ENCODE measurements around the gene NT5M. TPM values are rescaled to one million over a fixed set of nuclear protein-coding genes. Genes with fewer than 3 reads are reported as not detected.

The NT5M gene
- polyA plus RNA-seq, 3 donors, result 0.23 to 0.57 (median 0.25) TPM

- Histone ChIP-seq H3K79me2 (ENCODE audit: insufficient read depth, low read length) (no peaks in the 10 kb centered on the region), H3K27ac (ENCODE audit: low read depth in 1 of 2, low read length in 2 of 2) (no peak overlapping the region), H3K4me2 (replicated peaks; ENCODE audit: extremely low read depth, low read length, poor library complexity, severe bottlenecking) (no peak overlapping the region), H3K9ac (ENCODE audit: insufficient read depth, low read length, poor library complexity, severe bottlenecking) (no peak overlapping the region), H3K36me3 (replicated peaks in 1 of 2; ENCODE audit: control insufficient read depth in 1 of 2, insufficient read depth in 2 of 2, low read length in 2 of 2) (no peaks in the 10 kb centered on the region), H4K20me1 (ENCODE audit: insufficient read depth, low read length) (no peaks in the 10 kb centered on the region), H2AFZ (ENCODE audit: insufficient read depth, low read depth, low read length, poor library complexity, severe bottlenecking) (no peak overlapping the region), H3K9me3 (replicated peaks in 1 of 2; ENCODE audit: control insufficient read depth in 1 of 2, insufficient read depth in 1 of 2, low read length in 2 of 2) (no peaks in the 10 kb centered on the region), H3K27me3 (ENCODE audit: control insufficient read depth in 2 of 2, insufficient read depth in 2 of 2, low read length in 2 of 2) (no peaks in the 10 kb centered on the region), H3K4me3 (replicated peaks in 1 of 3; ENCODE audit: low read depth in 2 of 3, low read length in 3 of 3) (no peak overlapping the region), H3K4me1 (ENCODE audit: control insufficient read depth in 1 of 2, insufficient read depth in 2 of 2, low read length in 2 of 2) (no peaks in the 10 kb centered on the region)
- Mint-ChIP-seq H3K27ac (no peak overlapping the region), H3K27me3 (ENCODE audit: low read depth in 3 of 3) (peaks cover 0 to 4% (median 0%) of the 10 kb centered on the region in 3 donors), H3K4me3 (no peak overlapping the region), H3K9me3 (no peaks in the 10 kb centered on the region), H3K4me1 (no peaks in the 10 kb centered on the region), H3K36me3 (peaks cover 7 to 9% of the 10 kb centered on the region in 2 donors)
- intact Hi-C loops (cut with micrococcal nuclease), result no loop called here
- WGBS (ENCODE audit: insufficient coverage), result 100% methylated on average over 1 of the region's 13 CpGs
- TF ChIP-seq CTCF (IDR thresholded peaks at IDR 0.05), result no peak
- no peak for DNase-seq
Measured at GRCh38 chr17:17326275-17326875, 23.2 kb downstream of the NT5M start.

GRCh38 chr17:17328251-17328650, 25.1 kb downstream of the NT5M start:
- H3K4me3 Mint-ChIP-seq, result no peak overlapping the region
- TF ChIP-seq CTCF (IDR thresholded peaks at IDR 0.05), result no peak

More at GRCh38 chr17:17328251-17328650, 25.1 kb downstream of the NT5M start:
- Histone ChIP-seq H3K27ac (ENCODE audit: low read depth in 1 of 2, low read length in 2 of 2) (no peak overlapping the region), H2AFZ (ENCODE audit: insufficient read depth, low read depth, low read length, poor library complexity, severe bottlenecking) (no peak overlapping the region), H3K9me3 (replicated peaks in 1 of 2; ENCODE audit: control insufficient read depth in 1 of 2, insufficient read depth in 1 of 2, low read length in 2 of 2) (no peaks in the 10 kb centered on the region), H3K79me2 (ENCODE audit: insufficient read depth, low read length) (no peaks in the 10 kb centered on the region), H3K4me2 (replicated peaks; ENCODE audit: extremely low read depth, low read length, poor library complexity, severe bottlenecking) (no peak overlapping the region), H3K27me3 (ENCODE audit: control insufficient read depth in 2 of 2, insufficient read depth in 2 of 2, low read length in 2 of 2) (no peaks in the 10 kb centered on the region), H3K36me3 (replicated peaks in 1 of 2; ENCODE audit: control insufficient read depth in 1 of 2, insufficient read depth in 2 of 2, low read length in 2 of 2) (no peaks in the 10 kb centered on the region), H3K4me1 (ENCODE audit: control insufficient read depth in 1 of 2, insufficient read depth in 2 of 2, low read length in 2 of 2) (no peaks in the 10 kb centered on the region), H3K9ac (ENCODE audit: insufficient read depth, low read length, poor library complexity, severe bottlenecking) (no peak overlapping the region), H4K20me1 (ENCODE audit: insufficient read depth, low read length) (no peaks in the 10 kb centered on the region), H3K4me3 (replicated peaks in 1 of 3; ENCODE audit: low read depth in 2 of 3, low read length in 3 of 3) (no peak overlapping the region)
- no peak for DNase-seq
- H3K36me3 Mint-ChIP-seq, result peaks cover 7 to 9% of the 10 kb centered on the region in 2 donors
- no peaks in the 10 kb centered on the region for H3K4me1 Mint-ChIP-seq
- peaks cover 0 to 4% (median 2%) of the 10 kb centered on the region in 3 donors for H3K27me3 Mint-ChIP-seq (ENCODE audit: low read depth in 3 of 3)
- H3K27ac Mint-ChIP-seq, result no peak overlapping the region
- WGBS (ENCODE audit: insufficient coverage), result no CpG with 5 or more reads among the region's 8 CpGs
- no peaks in the 10 kb centered on the region for H3K9me3 Mint-ChIP-seq
- intact Hi-C loops (cut with micrococcal nuclease), result no loop called here
